CD4-positive, alpha-beta T cell treated with Interleukin-4 for 1 hour (primary cell): ENCODE measurements around the gene REM2.
A peak's percentile ranks its signal among the peaks of the same experiment; 100 is the strongest.
"Not testable (repeated sequence)": the region's sequence is repeated elsewhere in the genome, so short reads cannot be mapped to it uniquely, and the experiment has no call there.

ENCODE experiments used
- DNase-seq, 2 donors: peaks; one replicate each; pipeline ENCODE4 v3.0.0-alpha.2; 2020 to 2022

Gene REM2

GRCh38 chr14:22849212-22849819 is 33.7 kb upstream of the REM2 start:
- no peak for DNase-seq

- DNase-seq = peak in 1 of 2 donors; percentile 27
These were observed 31.9 kb upstream of the REM2 start for GRCh38 chr14:22850944-22851764.

GRCh38 chr14:22852178-22852577 is 30.8 kb upstream of the REM2 start:
- DNase-seq = not testable (repeated sequence)

GRCh38 chr14:22852599-22852939 is 30.5 kb upstream of the REM2 start:
- DNase-seq = no peak

GRCh38 chr14:22852940-22853767 is 29.9 kb upstream of the REM2 start:
- DNase-seq = peak; percentile 89

- DNase-seq = not testable (repeated sequence)
These were observed 28.7 kb upstream of the REM2 start for GRCh38 chr14:22854296-22854695.

- no peak for DNase-seq
These were observed 27.9 kb upstream of the REM2 start for GRCh38 chr14:22854963-22855724.

- DNase-seq = no peak
These were observed 26.6 kb upstream of the REM2 start for GRCh38 chr14:22856428-22856827.

GRCh38 chr14:22860377-22860776 is 22.6 kb upstream of the REM2 start:
- not testable (repeated sequence) for DNase-seq

- no peak for DNase-seq
These were observed 21.4 kb upstream of the REM2 start for GRCh38 chr14:22861651-22862050.

GRCh38 chr14:22864979-22865378 is 18.0 kb upstream of the REM2 start:
- no peak for DNase-seq

GRCh38 chr14:22865424-22866405 is 17.3 kb upstream of the REM2 start:
- no peak for DNase-seq

GRCh38 chr14:22866874-22867273 is 16.1 kb upstream of the REM2 start:
- DNase-seq = no peak

- DNase-seq = peak in 1 of 2 donors; percentile 89
These were observed 12.2 kb upstream of the REM2 start for GRCh38 chr14:22870811-22871223.

GRCh38 chr14:22871224-22872032 is 11.6 kb upstream of the REM2 start, which contains the start of gene LRP10:
LRP10 (plus strand) TSS chr14:22871740; CDS start chr14:22872304, 564 bp downstream.
- peak; percentile 84 for DNase-seq

- peak; percentile 73 to 80 for DNase-seq
These were observed 10.8 kb upstream of the REM2 start for GRCh38 chr14:22872033-22872832.

GRCh38 chr14:22872833-22873520 is 10.0 kb upstream of the REM2 start:
- DNase-seq = no peak

- no peak for DNase-seq
These were observed 7.8 kb upstream of the REM2 start for GRCh38 chr14:22875003-22875747.
